ENCODE results near the gene FSD1L.

FSD1L gene

GRCh38 chr9:105500108-105500766 lies 52.4 kb downstream of the FSD1L start:
- TF ChIP-seq, protein P1, sequence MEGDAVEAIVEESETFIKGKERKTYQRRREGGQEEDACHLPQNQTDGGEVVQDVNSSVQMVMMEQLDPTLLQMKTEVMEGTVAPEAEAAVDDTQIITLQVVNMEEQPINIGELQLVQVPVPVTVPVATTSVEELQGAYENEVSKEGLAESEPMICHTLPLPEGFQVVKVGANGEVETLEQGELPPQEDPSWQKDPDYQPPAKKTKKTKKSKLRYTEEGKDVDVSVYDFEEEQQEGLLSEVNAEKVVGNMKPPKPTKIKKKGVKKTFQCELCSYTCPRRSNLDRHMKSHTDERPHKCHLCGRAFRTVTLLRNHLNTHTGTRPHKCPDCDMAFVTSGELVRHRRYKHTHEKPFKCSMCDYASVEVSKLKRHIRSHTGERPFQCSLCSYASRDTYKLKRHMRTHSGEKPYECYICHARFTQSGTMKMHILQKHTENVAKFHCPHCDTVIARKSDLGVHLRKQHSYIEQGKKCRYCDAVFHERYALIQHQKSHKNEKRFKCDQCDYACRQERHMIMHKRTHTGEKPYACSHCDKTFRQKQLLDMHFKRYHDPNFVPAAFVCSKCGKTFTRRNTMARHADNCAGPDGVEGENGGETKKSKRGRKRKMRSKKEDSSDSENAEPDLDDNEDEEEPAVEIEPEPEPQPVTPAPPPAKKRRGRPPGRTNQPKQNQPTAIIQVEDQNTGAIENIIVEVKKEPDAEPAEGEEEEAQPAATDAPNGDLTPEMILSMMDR (IDR thresholded peaks at IDR 0.05; ENCODE audit: low read depth, low read length, missing control alignments), result no peak
- DNase-seq (ENCODE audit: extremely low read depth, low read depth), result no peak
- H3K4me3 ChIP-seq (replicated peaks; ENCODE audit: low read depth, low read length), result no peak overlapping the region

DNA sequence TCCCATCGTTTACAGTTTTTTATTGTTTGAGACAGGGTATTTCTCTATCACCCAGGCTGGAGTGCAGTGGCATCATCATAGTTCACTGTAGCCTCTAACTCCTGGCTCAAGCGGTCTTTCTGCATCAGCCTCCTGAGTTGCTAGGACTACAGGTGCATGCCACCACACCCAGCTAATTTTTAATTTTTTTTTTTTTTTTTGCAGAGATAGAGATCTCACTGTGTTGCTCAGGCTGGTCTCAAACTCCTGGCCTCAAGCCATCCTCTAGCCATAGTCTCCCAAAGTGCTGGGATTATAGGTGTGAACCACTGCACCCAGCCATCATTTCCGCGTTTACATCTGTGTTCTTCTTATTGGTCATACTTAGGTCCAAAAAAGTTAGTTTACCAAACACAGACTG lies 53.6 kb downstream of the FSD1L start:
- H3K4me3 ChIP-seq (replicated peaks; ENCODE audit: low read depth, low read length), result no peak overlapping the region

DNA sequence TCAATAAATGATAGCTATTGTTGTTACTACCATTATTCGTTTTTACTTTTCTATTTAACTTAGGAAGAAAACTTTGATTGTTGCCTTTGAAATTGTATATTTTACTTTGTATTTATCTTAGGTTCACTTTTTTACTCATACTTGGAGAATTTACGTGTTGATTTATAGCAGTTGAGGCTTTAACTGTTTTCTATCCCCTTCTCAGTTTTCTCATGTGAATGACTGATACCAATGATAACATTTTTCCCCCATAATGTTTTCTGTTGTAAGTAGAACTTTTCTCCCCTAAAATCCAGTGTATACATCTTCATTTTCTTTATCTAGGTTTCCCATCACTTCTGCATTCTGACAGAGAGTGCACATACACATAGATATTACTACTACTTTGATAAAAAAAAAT lies 54.4 kb downstream of the FSD1L start:
- DNase-seq (ENCODE audit: extremely low read depth, low read depth), result no peak
- TF ChIP-seq, protein P1 (IDR thresholded peaks at IDR 0.05; ENCODE audit: low read depth, low read length, missing control alignments), result no peak

More for the DNA sequence above, 53.6 kb downstream of the FSD1L start:
- TF ChIP-seq, protein P1 (IDR thresholded peaks at IDR 0.05; ENCODE audit: low read depth, low read length, missing control alignments), result no peak
- DNase-seq (ENCODE audit: extremely low read depth, low read depth), result no peak

DNA sequence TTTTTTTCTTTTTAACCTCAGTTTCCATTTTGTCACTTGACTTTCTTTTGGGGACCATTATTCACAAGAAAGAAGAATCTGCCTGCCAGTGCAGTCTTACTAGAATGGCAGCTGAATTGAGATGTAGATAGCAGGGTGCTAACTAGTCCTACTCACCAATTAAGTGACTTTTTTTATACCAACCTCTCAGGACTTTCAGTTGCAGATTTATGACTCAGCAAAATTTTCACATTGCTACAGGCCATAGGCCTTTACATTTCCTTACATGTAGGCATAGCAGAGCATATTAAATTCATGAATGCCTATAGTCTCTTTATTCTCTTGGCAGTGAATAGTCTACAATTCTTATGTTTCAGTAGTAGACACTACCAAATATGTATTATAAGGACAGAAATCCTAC lies 56.0 kb downstream of the FSD1L start:
- DNase-seq (ENCODE audit: extremely low read depth, low read depth), result no peak
- H3K4me3 ChIP-seq (replicated peaks; ENCODE audit: low read depth, low read length), result no peak overlapping the region
- TF ChIP-seq, protein P1 (IDR thresholded peaks at IDR 0.05; ENCODE audit: low read depth, low read length, missing control alignments), result no peak

More for the DNA sequence above, 54.4 kb downstream of the FSD1L start:
- no peak overlapping the region for H3K4me3 ChIP-seq (replicated peaks; ENCODE audit: low read depth, low read length)

- no peak for DNase-seq (ENCODE audit: extremely low read depth, low read depth)
- H3K4me3 ChIP-seq (replicated peaks; ENCODE audit: low read depth, low read length), result no peak overlapping the region
- TF ChIP-seq, protein P1 (IDR thresholded peaks at IDR 0.05; ENCODE audit: low read depth, low read length, missing control alignments), result no peak
Measured at GRCh38 chr9:105507096-105507790, 59.4 kb downstream of the FSD1L start.

- TF ChIP-seq, protein P1 (IDR thresholded peaks at IDR 0.05; ENCODE audit: low read depth, low read length, missing control alignments), result no peak
- no peak for DNase-seq (ENCODE audit: extremely low read depth, low read depth)
- no peak overlapping the region for H3K4me3 ChIP-seq (replicated peaks; ENCODE audit: low read depth, low read length)
Measured at GRCh38 chr9:105508530-105508929, 60.7 kb downstream of the FSD1L start.
